HG03457 (cell line): ENCODE measurements around the gene GPX5.
"Not testable (repeated sequence)": the region's sequence is repeated elsewhere in the genome, so short reads cannot be mapped to it uniquely, and the experiment has no call there.

ENCODE experiments used
- ATAC-seq: cut with Tn5 transposase; IDR thresholded peaks from one replicate; pipeline ENCODE4 v1.9.1; 2021; ENCODE audit warnings: moderate number of reproducible peaks; ENCODE audit not compliant: unreplicated experiment

The GPX5 gene, protein sequence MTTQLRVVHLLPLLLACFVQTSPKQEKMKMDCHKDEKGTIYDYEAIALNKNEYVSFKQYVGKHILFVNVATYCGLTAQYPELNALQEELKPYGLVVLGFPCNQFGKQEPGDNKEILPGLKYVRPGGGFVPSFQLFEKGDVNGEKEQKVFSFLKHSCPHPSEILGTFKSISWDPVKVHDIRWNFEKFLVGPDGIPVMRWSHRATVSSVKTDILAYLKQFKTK

DNA sequence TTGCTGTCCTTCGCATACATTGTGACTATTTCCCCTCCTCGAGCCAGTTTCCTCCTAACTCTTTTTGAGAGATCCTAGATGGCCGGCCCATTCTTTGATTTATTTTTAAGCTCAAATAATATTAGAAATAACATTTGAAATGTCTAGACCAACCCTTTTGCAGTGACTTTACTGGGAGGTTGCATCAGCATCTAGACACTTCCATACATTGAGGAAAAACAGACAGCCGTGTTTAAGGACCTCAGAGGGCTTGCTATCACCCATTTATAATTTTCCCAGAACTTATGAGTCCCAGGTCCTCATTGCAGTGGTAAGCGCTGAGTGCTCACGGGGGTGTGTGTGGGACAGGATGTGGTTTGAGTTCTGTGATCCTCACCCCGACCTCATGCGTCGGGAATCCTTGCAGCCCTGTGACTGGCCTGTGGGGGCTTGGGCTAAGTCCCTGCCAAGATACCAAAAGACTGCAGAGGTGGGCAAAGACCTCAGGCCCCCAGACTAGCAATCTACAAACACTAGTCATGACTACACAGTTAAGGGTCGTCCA lies at the start of gene GPX5:
Gene GPX5, plus strand, starts transcription at position 386 of the 544 bp plus-strand sequence. Its CDS starts 133 bp downstream, at position 519.
- ATAC-seq: no peak

DNA sequence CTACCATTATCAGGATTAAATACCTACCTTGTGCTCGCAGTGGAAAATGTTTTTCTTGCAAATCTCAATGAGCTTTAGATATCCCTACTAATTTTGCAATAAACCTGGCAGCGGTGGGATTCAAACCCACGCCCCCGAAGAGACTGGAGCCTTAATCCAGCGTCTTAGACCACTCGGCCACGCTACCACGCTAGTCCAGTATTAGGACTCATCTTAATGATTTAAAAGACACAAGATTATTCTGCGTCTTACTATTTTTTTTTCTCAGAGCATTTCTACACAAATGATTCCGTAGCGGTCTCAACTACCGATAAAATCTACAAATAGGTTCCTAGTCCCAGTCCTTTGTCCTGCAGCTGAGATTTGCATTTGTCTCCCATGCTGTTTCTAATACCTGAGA lies 47.2 kb upstream of the GPX5 start:
- ATAC-seq: no peak

DNA sequence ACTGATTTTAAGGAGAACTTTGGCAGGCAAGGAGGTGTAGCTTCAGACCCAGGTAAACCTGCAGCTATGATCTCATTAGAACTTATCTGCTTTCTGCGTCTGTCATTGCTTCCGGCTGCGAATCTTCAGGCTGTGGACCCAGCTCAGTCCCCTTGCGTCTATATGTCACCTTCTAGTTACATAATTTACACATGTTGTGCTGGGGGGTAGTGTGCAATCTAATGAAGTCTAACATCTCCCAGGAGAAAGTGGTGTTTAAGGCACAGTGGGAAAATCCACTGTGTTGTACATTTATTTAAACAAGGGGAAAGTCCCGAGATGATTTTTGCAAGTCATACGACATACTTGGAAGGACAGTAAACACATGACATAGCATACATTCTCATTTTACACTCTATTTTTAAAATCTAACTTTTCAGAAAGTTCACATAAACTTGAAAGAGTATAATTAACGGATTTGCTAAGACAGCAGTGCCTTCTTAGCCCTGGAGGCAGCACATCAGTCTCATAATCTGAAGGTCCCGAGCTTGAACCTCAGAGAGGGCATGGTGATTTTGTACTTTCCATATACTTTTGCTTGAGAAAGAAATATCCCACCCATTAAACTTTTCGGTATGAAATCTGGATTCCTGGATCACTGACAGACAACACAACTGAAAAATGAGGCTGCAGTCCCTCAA lies 45.3 kb upstream of the GPX5 start:
- ATAC-seq: no peak

DNA sequence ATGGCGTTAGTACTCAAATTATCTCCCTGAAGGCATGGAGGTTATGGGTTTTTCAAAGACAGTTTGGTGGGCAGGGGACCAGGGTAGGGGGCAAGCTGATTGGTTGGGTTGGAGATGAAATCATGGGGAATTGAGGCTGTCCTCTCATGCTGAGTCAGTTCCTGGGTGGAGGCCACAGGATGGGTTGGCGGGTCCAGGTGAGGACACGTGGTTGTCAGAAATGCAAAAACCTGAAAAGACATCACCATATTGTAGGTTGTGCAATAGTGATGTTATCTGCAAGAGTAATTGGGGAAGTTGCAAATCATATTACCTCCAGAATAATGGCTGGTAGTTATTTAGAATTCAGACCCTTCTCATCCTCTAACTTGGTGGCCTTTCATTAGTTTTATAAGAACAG lies 40.2 kb upstream of the GPX5 start:
- no peak for ATAC-seq

DNA sequence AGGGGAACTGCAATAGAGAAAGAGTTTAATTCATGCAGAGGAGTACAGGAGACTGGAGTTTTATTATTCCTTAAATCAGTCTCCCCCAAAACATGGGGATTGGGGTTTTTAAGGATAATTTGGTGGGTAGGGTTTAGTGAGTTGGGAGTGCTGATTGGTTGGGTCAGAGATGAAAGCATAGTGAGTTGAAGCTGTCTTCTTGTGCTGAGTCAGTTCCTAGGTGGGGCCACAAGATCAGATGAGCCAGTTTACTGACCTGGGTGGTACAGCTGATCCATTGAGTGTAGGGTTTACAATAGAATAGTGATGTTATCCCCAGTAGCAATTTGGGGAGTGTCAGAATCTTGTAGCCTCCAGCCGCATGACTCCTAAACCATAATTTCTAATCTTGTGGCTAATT lies 39.1 kb upstream of the GPX5 start:
- ATAC-seq: no peak

DNA sequence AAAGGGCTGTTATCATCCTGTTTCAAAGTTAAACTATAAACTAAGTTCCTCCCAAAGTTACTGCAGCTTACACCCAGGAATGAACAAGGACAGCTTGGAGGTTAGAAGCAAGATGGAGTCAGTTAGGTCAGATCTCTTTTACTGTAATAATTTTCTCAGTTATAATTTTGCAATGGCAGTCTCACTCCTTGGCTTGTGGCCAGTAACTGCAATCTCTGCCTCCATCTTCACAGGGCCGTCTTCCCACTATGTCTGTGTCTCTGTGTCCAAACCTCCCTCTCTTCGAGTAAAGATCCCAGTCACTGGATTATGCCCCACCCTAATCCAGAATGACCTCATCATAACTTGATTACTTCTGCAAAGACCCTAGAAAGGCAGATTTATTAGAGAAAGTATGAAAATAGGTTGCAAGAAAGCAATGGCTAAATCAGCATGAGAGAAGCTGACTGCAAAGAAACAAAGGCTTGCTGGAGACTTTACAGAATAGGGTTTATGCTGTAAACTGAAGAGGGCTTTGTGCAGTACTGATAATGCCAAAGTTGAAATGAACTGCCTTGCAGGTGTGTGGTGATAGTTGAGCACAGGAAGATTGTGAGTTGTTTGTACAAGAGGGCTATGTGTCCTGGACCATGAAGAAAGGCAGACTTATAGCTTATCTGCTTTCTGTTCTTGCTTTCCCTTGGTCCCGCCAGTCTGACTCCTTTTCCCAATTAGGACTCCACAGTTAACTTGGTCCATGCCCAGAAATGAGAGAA lies 38.5 kb upstream of the GPX5 start:
- no peak for ATAC-seq

DNA sequence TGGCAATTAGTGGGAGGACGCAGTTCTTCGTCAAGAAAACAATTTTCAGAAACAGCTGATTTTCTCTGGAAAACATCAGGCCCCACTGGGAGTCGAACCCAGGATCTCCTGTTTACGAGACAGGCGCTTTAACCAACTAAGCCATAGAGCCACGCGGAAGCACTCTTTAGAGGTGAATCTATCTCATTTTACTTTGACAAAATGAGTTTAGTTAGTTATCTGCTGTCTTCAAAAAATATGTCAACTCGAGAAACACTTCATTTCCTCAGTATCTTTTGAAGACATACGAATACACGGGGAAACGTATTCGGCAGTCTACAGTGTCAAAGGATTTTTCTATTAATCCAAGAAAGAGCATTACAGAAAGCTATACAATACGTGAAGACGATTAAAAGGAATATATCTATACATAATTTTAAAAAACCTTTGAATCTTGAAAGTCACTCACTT lies 36.7 kb upstream of the GPX5 start:
- no peak for ATAC-seq

DNA sequence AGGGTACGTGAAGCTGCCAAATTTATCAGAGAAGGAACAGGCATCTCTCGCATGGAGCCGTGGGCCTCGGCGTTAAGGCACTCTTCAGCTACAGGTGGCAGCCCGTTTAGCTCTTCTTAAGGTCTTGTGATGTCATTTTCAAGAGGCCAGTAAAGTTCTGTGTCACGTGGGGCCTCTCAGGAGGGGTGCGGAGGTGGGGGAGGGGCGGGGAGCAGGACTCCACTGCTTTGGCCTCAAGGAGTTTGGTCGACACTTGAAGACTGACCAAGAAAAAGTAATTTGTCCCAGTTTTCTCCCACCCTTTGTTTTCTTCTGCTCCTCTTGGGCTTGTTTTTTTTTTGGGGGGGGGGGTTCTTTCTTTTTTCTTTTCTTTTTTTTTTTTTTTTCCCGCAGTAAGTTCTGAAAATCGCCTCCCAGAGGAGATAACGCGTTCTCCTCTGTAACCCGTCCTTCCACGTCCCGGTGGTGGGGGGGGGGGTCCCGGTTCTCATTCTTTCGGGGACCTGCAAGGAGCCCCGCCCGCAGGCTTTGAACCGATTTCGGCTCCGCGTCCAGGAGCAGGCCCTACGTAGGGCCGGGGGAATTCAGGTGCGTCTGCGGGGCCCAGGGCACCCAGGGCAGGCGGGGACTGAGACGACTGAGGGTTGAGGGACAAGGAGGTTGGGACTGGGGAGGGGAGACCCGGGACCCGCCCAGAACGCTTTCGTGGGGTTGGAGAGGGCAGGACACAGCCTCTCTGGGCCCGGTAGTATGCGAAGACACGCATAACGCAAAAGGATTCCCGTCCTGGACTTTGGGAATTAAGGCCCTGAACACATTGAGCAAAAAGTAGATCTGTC lies 36.1 kb upstream of the GPX5 start:
- ATAC-seq: no peak

DNA sequence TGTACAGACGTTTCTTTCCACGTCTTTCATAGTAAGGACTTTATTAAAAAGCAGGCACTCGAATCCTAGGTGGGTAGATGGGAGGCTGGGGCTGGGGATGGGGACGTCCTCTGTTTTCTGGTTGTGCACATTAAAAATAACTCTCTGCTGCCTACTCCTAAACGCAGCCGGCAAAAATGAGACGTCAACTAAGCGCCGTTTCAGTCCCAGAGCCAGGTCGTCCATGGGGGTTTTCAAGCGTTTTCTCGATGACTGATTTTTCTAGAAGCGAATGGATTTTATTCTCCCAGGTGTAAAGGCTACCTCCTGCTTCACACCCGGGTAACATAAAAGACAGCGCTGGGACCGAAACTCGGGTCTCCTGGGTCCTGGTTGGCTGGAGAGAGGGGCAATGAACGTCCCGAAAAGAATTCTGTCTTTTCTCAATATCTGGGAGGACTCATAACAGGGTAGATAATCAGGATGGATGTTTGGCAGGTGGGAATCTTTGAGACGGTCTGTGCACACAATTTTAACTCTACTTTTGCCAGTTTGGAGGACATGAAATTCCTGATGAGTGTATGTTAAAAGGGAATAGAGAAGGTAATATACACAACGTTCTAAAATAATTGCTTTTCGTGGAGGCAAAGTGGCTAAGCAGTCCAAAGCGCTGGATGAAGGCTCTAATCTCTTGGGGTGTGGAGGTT lies 35.3 kb upstream of the GPX5 start:
- ATAC-seq: no peak

DNA sequence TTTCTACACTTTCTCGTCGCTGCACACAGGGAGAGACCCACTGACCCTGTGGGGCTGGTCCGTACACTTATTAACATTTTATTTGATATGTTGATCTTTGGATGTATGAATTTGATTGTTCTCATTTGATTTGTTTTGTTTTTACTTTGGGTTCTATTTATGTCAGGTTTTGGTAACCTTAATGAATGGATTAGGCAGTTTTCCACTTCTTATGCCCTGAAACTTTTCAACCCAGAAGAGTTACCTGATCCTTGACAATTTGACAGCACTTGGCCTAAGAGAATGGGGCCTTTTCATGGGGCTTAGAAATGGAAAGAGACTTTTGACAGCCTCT lies 33.7 kb upstream of the GPX5 start:
- ATAC-seq: no peak

DNA sequence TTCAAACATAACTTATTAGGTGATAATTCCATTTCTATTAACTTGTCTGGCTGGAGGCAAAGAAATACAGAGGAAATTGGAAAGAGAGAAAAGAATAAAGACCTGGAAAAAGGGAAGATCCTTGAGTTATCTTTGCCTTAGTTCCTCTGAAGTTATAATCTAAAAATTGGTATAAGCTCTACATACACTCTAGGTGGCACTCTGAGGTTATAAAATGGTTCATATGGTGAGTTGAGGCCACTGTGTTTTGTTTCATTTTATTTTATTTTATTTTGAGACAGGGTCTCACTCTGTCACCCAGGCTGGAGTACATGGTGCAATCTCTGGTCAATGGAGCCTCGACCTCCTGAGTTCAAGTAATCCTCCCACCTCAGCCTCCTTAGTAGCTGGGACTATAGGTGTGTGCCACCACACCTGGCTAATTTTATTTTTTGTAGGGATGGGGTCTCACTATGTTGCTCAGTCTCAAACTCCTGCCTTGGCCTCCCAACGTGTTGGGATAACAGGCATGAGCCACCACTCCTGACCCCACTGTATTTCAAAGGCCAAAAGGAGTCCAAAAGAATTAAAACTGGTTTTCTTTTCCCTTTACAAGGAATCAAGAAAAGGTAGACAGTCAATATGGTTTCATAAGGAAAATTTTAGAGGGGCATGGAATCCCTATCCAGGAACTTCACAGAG lies 29.4 kb upstream of the GPX5 start:
- ATAC-seq: no peak

DNA sequence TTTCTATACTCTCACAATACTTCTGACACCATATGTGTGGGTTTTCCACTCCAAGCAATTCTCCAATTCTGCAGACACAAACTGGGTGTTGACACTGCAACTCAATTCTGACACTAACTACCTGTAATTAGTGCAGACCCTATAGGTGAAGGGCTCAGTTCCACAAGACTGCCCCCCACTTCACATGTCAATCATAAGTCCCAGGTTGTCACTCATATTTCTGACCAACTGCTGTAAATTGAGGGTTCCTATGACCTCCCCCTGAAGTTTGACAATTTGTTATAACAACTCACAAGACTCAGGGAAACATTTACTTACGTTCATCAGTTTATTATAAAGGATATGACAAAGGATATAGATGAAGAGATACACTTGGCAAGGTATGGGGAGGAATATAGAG lies 28.4 kb upstream of the GPX5 start:
- no peak for ATAC-seq

DNA sequence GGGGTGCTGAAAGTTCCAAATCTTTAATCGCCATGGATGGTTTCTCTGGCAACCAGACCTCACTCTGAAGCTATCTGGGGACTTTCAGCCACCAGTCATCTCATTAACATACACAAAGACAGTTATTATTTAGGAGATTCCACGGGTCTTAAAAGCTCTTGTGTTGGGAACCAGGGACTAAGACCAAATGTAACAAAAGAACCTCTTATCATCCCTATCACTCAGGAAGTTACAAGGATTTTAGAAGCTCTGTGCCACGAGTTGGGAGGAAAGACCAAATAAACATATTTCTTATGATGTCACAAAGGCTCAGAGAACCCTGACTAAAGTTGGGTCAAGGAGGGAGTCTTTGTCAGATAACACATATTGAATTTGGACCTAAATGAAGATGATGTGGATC lies 27.8 kb upstream of the GPX5 start:
- ATAC-seq: no peak

DNA sequence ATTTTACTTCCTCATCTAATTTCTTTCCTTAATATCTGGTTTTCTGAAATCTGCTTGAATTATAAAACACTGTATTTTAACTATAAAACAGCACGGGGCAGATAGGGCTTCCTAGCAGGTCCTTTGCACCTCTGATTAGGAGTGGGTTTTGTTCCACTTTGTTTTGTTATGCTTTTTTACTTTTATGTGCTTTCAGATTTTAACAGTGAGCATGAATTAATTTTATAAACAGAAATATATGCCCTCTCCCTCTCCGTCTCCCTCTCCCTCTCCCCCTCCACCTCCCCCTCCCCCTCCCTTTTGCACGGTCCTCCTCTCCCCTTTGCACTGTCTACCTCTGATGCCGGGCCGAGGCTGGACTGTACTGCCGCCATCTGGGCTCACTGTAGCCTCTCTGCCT lies 24.4 kb upstream of the GPX5 start:
- ATAC-seq: no peak

DNA sequence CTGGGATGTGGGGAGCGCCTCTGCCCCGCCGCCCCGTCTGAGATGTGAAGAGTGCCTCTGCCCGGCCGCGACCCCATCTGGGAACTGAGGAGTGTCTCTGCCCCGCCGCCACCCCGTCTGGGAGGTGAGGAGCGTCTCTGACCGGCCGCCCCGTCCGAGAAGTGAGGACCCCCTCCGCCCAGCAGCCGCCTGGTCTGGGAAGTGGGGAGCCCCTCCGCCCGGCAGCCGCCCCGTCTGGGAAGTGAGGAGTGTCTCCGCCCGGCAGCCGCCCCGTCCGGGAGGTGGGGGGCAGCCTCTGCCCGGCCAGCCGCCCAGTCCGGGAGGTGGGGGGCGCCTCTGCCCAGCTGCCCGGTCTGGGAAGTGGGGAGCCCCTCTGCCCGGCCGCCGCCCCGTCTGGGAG lies 23.5 kb upstream of the GPX5 start:
- ATAC-seq: not testable (repeated sequence)

DNA sequence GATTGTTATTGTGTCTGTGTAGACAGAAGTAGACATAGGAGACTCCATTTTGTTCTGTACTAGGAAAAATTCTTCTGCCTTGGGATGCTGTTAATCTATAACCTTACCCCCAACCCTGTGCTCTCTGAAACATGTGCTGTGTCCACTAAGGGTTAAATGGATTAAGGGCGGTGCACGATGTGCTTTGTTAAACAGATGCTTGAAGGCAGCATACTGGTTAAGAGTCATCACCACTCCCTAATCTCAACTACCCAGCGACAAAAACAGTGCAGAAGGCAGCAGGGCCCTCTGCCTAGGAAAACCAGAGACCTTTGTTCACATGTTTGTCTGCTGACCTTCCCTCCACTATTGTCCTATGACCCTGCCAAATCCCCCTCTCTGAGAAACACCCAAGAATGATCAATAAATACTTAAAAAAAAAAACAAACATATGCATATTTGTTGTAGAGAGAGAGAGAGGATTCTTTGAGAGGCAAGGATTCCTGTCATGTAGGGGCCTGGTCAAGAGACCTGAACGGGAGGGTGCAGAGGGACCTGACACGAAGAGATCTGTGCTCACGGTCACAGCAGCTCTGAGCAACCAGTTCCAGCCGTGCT lies 22.9 kb upstream of the GPX5 start:
- not testable (repeated sequence) for ATAC-seq

DNA sequence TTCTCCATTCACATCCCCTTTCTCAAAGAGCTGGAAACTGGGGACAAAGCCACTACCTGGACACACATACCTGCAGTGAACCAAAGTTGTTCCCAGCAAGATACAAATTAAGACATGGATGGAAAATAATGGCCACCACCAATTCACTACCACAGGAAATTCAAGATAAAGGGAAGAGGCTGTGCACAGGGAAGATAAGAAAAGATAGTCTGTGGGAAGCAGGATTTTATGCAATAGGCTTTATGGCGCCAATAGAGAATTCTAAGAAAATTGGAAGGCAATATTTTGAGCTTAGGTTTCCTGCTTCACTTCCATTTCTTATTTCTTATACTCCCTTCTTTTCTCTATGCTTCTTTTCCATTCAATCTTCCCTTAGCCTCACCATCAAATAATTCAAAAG lies 19.9 kb upstream of the GPX5 start:
- ATAC-seq: no peak

DNA sequence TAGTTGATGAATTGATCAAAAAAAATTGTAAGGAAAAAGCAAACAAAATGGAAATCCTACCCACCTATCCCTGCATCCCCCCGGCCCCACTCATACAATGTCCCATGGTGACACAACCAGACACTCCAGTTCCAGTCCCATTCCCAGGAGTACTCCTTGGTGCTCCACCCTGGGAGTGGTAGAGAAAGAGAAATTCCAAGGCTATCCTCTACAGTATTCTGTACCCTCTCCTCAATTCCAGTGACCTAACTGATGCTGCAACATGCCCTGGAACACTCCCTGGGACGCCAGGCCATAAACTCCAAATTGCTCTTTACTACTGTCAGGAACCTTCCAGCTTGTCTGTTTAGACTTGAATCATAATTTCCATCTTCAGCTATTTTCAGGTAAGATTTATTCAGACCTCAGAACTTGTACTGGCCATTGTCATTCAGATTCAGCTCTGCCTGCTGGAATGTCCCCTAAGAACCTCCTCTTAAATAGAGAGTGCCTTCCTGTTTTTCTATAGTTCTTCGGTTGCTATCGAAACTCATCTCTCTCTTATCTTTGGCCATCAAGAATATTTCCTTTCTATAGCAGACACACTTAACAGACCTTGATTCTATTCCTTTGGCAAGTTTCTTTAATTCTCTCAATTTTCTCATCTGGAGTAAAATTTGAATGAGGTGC lies 18.7 kb upstream of the GPX5 start:
- ATAC-seq: no peak
